A549 (cell line): ENCODE results near the gene STX8. TPM values are rescaled to one million over a fixed set of nuclear protein-coding genes. Genes with fewer than 3 reads are reported as not detected.

Experiments
- ATAC-seq, 2 experiments: fragments of 200-7000 bp in 1 of 2; fragments of >200 bp in 1 of 2; cut with Nextera tagmentation in 1 of 2; cut with Tn5 transposase in 1 of 2; 3 replicates each; pipeline versions ENCODE4 v1.8.0 to v1.9.1; 2018 to 2020; ENCODE audit warnings: mild to moderate bottlenecking in 1 of 2, moderate library complexity in 1 of 2
- CTCF ChIA-PET: fragments of 300-600 bp; sonication (Branson Sonifier 250); formaldehyde crosslinking; extraction: SDS; loops from one replicate; lab custom pipeline; 2021; ENCODE audit warnings: antibody characterized with exemption, inconsistent platforms; lab: Yijun Ruan, JAX
- POLR2A ChIA-PET: fragments of 350-600 bp; formaldehyde crosslinking; extraction: SDS; loops from one replicate; lab custom pipeline; 2021; ENCODE audit warnings: antibody characterized with exemption, inconsistent platforms; lab: Yijun Ruan, JAX
- DNase-seq, 2 experiments: peaks; one replicate each; pipeline versions ENCODE4 v3.0.0 to v3.0.0-alpha.2; 2011 to 2016; ENCODE audit warnings: low read depth in 1 of 2, low spot score in 1 of 2
- FAIRE-seq: peaks from 2 replicates; lab custom pipeline; 2011; peaks lifted over from hg19 to GRCh38; lab: Jason Lieb, UNC
- H3K27ac ChIP-seq, 2 experiments: fragments of >200 bp; sonication (Bioruptor Twin); formaldehyde crosslinking; 3 replicates each; pipeline ENCODE4 v1.5.1; 2016 to 2017
- H3K4me1 ChIP-seq: fragments of >200 bp; sonication (Bioruptor Twin); formaldehyde crosslinking; 3 replicates; pipeline ENCODE4 v1.6.1; 2016
- H3K4me2 ChIP-seq: fragments of >200 bp; sonication (Bioruptor Twin); formaldehyde crosslinking; 3 replicates; pipeline ENCODE4 v1.6.1; 2016
- H3K4me3 ChIP-seq: fragments of >200 bp; sonication (Bioruptor Twin); formaldehyde crosslinking; 3 replicates; pipeline ENCODE4 v1.5.1; 2016
- H3K9me3 ChIP-seq: fragments of >200 bp; sonication (Bioruptor Twin); formaldehyde crosslinking; 3 replicates; pipeline ENCODE4 v1.6.1; 2016
- CBX8 ChIP-seq: fragments of 200-600 bp; sonication (generic); IDR thresholded peaks from 2 replicates; pipeline ENCODE4 v1.6.1; 2016
- CEBPB ChIP-seq, 2 experiments: fragments of >200 bp in 1 of 2; sonication (Bioruptor Twin) in 1 of 2; formaldehyde crosslinking in 1 of 2; IDR thresholded peaks; 2 replicates each; pipeline ENCODE4 v1.6.1; 2012 to 2016
- CHD4 ChIP-seq: fragments of 200-600 bp; sonication (generic); IDR thresholded peaks from 2 replicates; pipeline ENCODE4 v1.6.1; 2016; ENCODE audit warnings: antibody characterized with exemption, mild to moderate bottlenecking, borderline replicate concordance
- EHMT2 ChIP-seq: fragments of 200-600 bp; sonication (generic); IDR thresholded peaks from 2 replicates; pipeline ENCODE4 v1.6.1; 2016; ENCODE audit warnings: antibody characterized with exemption, low read depth, mild to moderate bottlenecking, moderate library complexity
- EP300 ChIP-seq, 2 experiments: fragments of >200 bp; sonication (Bioruptor Twin); formaldehyde crosslinking; IDR thresholded peaks; 2 replicates in 1 of 2; 3 replicates in 1 of 2; pipeline ENCODE4 v1.6.1; 2016 to 2017
- FOXS1 ChIP-seq: fragments of 250-450 bp; sonication (Bioruptor Pico); IDR thresholded peaks from 2 replicates; pipeline ENCODE4 v1.5.0; 2020; ENCODE audit warnings: mild to moderate bottlenecking, moderate library complexity
- HDAC2 ChIP-seq: fragments of 200-600 bp; sonication (generic); IDR thresholded peaks from 2 replicates; pipeline ENCODE4 v1.6.1; 2016
- JUN ChIP-seq, 2 experiments: fragments of >200 bp; sonication (Bioruptor Twin); formaldehyde crosslinking; IDR thresholded peaks; 2 replicates in 1 of 2; 3 replicates in 1 of 2; pipeline ENCODE4 v1.6.1; 2016 to 2017
- JUNB ChIP-seq: fragments of >200 bp; sonication (Bioruptor Twin); formaldehyde crosslinking; IDR thresholded peaks from 2 replicates; pipeline ENCODE4 v1.6.1; 2016
- KDM1A ChIP-seq: fragments of 200-600 bp; sonication (generic); IDR thresholded peaks from 2 replicates; pipeline ENCODE4 v1.6.1; 2016; ENCODE audit warnings: low read depth, mild to moderate bottlenecking
- MAFK ChIP-seq: fragments of 450-650 bp; IDR thresholded peaks from 2 replicates; pipeline ENCODE4 v1.6.1; 2014; ENCODE audit not compliant: partially characterized antibody
- NFE2L2 ChIP-seq: fragments of 150-350 bp; conservative IDR thresholded peaks from 2 replicates; pipeline ENCODE4 v1.6.1; 2014; ENCODE audit warnings: low read length
- NR3C1 ChIP-seq: fragments of >200 bp; sonication (Bioruptor Twin); formaldehyde crosslinking; IDR thresholded peaks from 3 replicates; pipeline ENCODE4 v1.6.1; 2017
- RAD21 ChIP-seq, 2 experiments: fragments of >200 bp in 1 of 2; sonication (Bioruptor Twin) in 1 of 2; formaldehyde crosslinking in 1 of 2; IDR thresholded peaks in 1 of 2; conservative IDR thresholded peaks in 1 of 2; 2 replicates in 1 of 2; 3 replicates in 1 of 2; pipeline ENCODE4 v1.6.1; 2012 to 2018; ENCODE audit warnings: inconsistent platforms in 1 of 2
- RARB ChIP-seq: fragments of 250-450 bp; sonication (Bioruptor Pico); IDR thresholded peaks from 2 replicates; pipeline ENCODE4 v1.8.0; 2021; ENCODE audit warnings: mild to moderate bottlenecking, moderate library complexity
- RCOR1 ChIP-seq: fragments of 150-350 bp; IDR thresholded peaks from 2 replicates; pipeline ENCODE4 v1.6.1; 2014; ENCODE audit warnings: antibody characterized with exemption, low read length, low read depth
- RFX5 ChIP-seq: fragments of 450-650 bp; IDR thresholded peaks from 2 replicates; pipeline ENCODE4 v1.7.1; 2014; ENCODE audit warnings: antibody characterized with exemption, mild to moderate bottlenecking, moderate library complexity
- RNF2 ChIP-seq: fragments of 200-600 bp; sonication (generic); IDR thresholded peaks from 2 replicates; pipeline ENCODE4 v1.6.1; 2016; ENCODE audit warnings: low read depth, mild to moderate bottlenecking, antibody characterized with exemption, moderate library complexity, borderline replicate concordance
- SMC3 ChIP-seq: fragments of >200 bp; sonication (Bioruptor Twin); formaldehyde crosslinking; IDR thresholded peaks from 3 replicates; pipeline ENCODE4 v1.6.1; 2018; ENCODE audit warnings: inconsistent platforms
- TFCP2L1 ChIP-seq: fragments of 250-450 bp; sonication (Bioruptor Pico); IDR thresholded peaks from 2 replicates; pipeline ENCODE4 v1.5.0; 2021; ENCODE audit warnings: mild to moderate bottlenecking
- TP53 ChIP-seq: fragments of 250-450 bp; sonication (Bioruptor Pico); IDR thresholded peaks from 2 replicates; pipeline ENCODE4 v1.5.0; 2021; ENCODE audit warnings: mild to moderate bottlenecking, moderate library complexity
- ZC3H11A ChIP-seq: fragments of 450-650 bp; IDR thresholded peaks from 2 replicates; pipeline ENCODE4 v1.6.1; 2014; ENCODE audit warnings: antibody characterized with exemption, mild to moderate bottlenecking
- ZSCAN20 ChIP-seq: fragments of 250-450 bp; sonication (Bioruptor Pico); IDR thresholded peaks from 2 replicates; pipeline ENCODE4 v1.8.0; 2022; ENCODE audit warnings: mild to moderate bottlenecking, moderate library complexity
- WGBS: methylation state at CpG from one replicate; pipeline ENCODE4 v1.1.6; 2017; ENCODE audit errors: missing lambda C conversion rate; 5-methylcytosine and 5-hydroxymethylcytosine counted together
- polyA plus RNA-seq, 4 experiments: library from polyadenylated mRNA; depleted of rRNA in 3 of 4; stranded (reverse); fragments of >200 nt; fragmentation: RNase III in 1 of 4; extraction: RNeasy Plus Mini Kit Qiagen cat#74134 plus additional on column Dnase treatment in 1 of 4; gene quantifications; 2 replicates in 3 of 4; 3 replicates in 1 of 4; pipeline ENCODE4 v1.2.3, GENCODE V29; 2011 to 2017
- TF ChIP-seq, protein P1 (sequence below): fragments of 250-450 bp; sonication (Bioruptor Pico); IDR thresholded peaks from 2 replicates; pipeline ENCODE4 v1.5.0; 2021; ENCODE audit warnings: mild to moderate bottlenecking, moderate library complexity, borderline replicate concordance
- TF ChIP-seq, protein P2 (sequence below): fragments of 450-650 bp; IDR thresholded peaks from 2 replicates; pipeline ENCODE4 v1.6.1; 2014; ENCODE audit warnings: antibody characterized with exemption
- TF ChIP-seq, protein P3 (sequence below): fragments of >200 bp; sonication (Bioruptor Twin); formaldehyde crosslinking; IDR thresholded peaks from 2 replicates; pipeline ENCODE4 v1.6.1; 2016
- TF ChIP-seq, protein P4 (sequence below): fragments of 150-350 bp; IDR thresholded peaks from 2 replicates; pipeline ENCODE4 v1.6.1; 2014; ENCODE audit warnings: low read depth, mild to moderate bottlenecking, low read length
- TF ChIP-seq, protein P5 (sequence below): fragments of >200 bp; sonication (Bioruptor Twin); formaldehyde crosslinking; IDR thresholded peaks from 3 replicates; pipeline ENCODE4 v1.6.1; 2016
- TF ChIP-seq, protein P6 (sequence below): IDR thresholded peaks from 2 replicates; pipeline ENCODE4 v1.6.1; 2012

The STX8 gene
- polyA plus RNA-seq, 2 of the 4 experiments (the other 2 are of a cell fraction): 93.6 to 168 TPM

DNA sequence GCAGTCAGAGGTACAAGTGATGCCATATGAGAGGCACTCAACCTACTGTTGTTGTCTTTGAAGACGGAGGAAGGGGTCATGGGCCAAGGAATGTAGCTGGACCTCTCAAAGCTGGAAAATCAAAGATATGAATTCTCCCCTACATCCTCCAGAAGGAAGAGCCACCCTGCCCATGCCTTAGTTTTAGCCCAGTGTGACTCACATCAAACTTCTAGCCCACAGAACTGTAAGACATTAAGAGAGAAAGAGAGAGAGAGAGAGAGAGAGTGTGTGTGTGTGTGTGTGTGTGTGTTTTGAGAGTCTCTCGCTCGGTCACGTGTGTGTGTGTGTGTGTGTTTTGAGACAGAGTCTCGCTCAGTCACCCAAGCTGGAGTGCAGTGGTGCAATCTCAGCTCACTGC lies 87.1 kb downstream of the STX8 start:
- H3K27ac ChIP-seq: no peak overlapping the region
- no peak for TF ChIP-seq CHD4
- TF ChIP-seq JUNB: no peak
- TF ChIP-seq, protein P1, sequence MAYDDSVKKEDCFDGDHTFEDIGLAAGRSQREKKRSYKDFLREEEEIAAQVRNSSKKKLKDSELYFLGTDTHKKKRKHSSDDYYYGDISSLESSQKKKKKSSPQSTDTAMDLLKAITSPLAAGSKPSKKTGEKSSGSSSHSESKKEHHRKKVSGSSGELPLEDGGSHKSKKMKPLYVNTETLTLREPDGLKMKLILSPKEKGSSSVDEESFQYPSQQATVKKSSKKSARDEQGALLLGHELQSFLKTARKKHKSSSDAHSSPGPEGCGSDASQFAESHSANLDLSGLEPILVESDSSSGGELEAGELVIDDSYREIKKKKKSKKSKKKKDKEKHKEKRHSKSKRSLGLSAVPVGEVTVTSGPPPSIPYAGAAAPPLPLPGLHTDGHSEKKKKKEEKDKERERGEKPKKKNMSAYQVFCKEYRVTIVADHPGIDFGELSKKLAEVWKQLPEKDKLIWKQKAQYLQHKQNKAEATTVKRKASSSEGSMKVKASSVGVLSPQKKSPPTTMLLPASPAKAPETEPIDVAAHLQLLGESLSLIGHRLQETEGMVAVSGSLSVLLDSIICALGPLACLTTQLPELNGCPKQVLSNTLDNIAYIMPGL (CRISPR knock-in tag): no peak
- TF ChIP-seq, protein P2, sequence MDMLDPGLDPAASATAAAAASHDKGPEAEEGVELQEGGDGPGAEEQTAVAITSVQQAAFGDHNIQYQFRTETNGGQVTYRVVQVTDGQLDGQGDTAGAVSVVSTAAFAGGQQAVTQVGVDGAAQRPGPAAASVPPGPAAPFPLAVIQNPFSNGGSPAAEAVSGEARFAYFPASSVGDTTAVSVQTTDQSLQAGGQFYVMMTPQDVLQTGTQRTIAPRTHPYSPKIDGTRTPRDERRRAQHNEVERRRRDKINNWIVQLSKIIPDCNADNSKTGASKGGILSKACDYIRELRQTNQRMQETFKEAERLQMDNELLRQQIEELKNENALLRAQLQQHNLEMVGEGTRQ: no peak
- TF ChIP-seq NR3C1: no peak
- TF ChIP-seq, protein P3, sequence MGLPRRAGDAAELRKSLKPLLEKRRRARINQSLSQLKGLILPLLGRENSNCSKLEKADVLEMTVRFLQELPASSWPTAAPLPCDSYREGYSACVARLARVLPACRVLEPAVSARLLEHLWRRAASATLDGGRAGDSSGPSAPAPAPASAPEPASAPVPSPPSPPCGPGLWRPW: no peak
- TF ChIP-seq FOXS1 (CRISPR knock-in tag): no peak
- no peak for TF ChIP-seq MAFK
- no peak for TF ChIP-seq TFCP2L1 (CRISPR knock-in tag)
- no peak for TF ChIP-seq RAD21 (conservative IDR thresholded peaks at IDR 0.05 in 1 of 2, IDR thresholded peaks at IDR 0.05 in 1 of 2)
- TF ChIP-seq TP53: no peak
- no peak for TF ChIP-seq RFX5
- TF ChIP-seq KDM1A: no peak
- no peak overlapping the region for H3K4me3 ChIP-seq
- ATAC-seq: no peak
- POLR2A ChIA-PET: no interaction called here
- WGBS: 96% methylated on average over 5 of the region's 5 CpGs
- H3K4me1 ChIP-seq: no peaks in the 10 kb centered on the region
- H3K9me3 ChIP-seq: no peaks in the 10 kb centered on the region
- no peak for DNase-seq
- FAIRE-seq: no peak
- H3K4me2 ChIP-seq: no peak overlapping the region
- CTCF ChIA-PET: interaction anchor here (1.1 to 1.5 kb wide), 3 partner anchors 14 to 33 kb away, joined by 3 to 4 read pairs (median 3); no protein-coding TSS in a partner anchor

DNA sequence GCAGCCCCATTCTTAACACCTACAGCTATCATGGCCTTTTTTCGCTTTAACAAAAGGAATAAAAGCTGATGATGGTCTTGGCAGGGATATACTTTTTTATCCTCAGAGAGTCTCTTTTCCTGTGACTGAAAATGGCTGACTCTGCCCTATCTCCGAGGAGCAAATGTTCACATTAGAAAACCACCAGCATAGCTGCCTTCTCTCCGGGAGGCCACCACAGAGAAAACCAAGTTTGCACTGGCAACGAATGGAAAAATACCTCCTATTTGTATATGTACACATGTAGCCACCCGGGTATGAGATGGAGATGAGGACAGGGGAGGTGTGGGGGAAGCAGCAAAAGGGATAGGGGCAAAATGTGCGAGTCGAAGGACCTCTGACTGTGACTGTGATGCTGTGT lies 88.2 kb downstream of the STX8 start:
- ATAC-seq (no peak), DNase-seq (no peak), FAIRE-seq (no peak)
- TF ChIP-seq RAD21 (conservative IDR thresholded peaks at IDR 0.05 in 1 of 2, IDR thresholded peaks at IDR 0.05 in 1 of 2) (no peak), CBX8 (no peak), NFE2L2 (no peak), EP300 (IDR thresholded peaks at IDR 0.05) (no peak), SMC3 (no peak), MAFK (no peak)
- Histone ChIP-seq H3K4me2 (no peak overlapping the region), H3K27ac (no peak overlapping the region), H3K4me3 (no peak overlapping the region), H3K4me1 (no peaks in the 10 kb centered on the region), H3K9me3 (no peaks in the 10 kb centered on the region)
- 90% methylated on average over 7 of the region's 7 CpGs for WGBS
- POLR2A ChIA-PET: no interaction called here
- CTCF ChIA-PET: interaction anchor here (0.6 kb wide), 1 partner anchor 219 kb away, joined by 3 read pairs; no protein-coding TSS in a partner anchor

DNA sequence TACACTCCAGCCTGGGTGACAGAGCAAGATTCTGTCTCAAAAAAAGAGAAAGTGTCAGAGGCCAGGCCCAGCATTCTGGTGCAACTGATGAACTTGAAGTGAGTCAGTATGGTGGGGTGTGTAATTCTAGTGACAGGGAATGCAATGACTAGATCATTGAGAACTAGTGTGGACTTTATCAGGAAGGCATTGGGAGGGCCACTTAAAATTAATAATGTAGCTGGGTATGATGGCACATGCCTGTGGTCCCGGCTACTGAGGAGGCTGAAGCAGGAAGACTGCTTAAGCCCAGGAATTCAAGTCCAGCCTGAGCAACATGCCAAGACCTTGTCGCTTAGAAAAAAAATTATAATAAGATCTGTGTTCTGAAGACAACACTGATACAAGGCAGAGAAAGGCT lies 90.8 kb downstream of the STX8 start:
- ChIA-PET POLR2A (no interaction called here), CTCF (interaction anchor here (1.2 kb wide), 1 partner anchor 13 kb away, joined by 3 read pairs; no protein-coding TSS in a partner anchor)
- DNase-seq (no peak), ATAC-seq (no peak), FAIRE-seq (no peak)
- no peak overlapping the region for H3K4me2 ChIP-seq
- H3K4me3 ChIP-seq: no peak overlapping the region
- WGBS: 87% methylated on average over 2 of the region's 2 CpGs
- H3K4me1 ChIP-seq: no peaks in the 10 kb centered on the region
- no peak overlapping the region for H3K27ac ChIP-seq
- TF ChIP-seq RCOR1 (no peak), MAFK (no peak), JUN (IDR thresholded peaks at IDR 0.05) (no peak), EHMT2 (no peak), RARB (CRISPR knock-in tag) (no peak), HDAC2 (no peak), SMC3 (no peak), FOXS1 (CRISPR knock-in tag) (no peak), ZSCAN20 (CRISPR knock-in tag) (no peak), NFE2L2 (no peak), RNF2 (no peak), CEBPB (IDR thresholded peaks at IDR 0.05) (no peak), ZC3H11A (no peak), KDM1A (no peak)
- TF ChIP-seq, protein P4, sequence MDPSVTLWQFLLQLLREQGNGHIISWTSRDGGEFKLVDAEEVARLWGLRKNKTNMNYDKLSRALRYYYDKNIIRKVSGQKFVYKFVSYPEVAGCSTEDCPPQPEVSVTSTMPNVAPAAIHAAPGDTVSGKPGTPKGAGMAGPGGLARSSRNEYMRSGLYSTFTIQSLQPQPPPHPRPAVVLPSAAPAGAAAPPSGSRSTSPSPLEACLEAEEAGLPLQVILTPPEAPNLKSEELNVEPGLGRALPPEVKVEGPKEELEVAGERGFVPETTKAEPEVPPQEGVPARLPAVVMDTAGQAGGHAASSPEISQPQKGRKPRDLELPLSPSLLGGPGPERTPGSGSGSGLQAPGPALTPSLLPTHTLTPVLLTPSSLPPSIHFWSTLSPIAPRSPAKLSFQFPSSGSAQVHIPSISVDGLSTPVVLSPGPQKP: no peak
- TF ChIP-seq, protein P5, sequence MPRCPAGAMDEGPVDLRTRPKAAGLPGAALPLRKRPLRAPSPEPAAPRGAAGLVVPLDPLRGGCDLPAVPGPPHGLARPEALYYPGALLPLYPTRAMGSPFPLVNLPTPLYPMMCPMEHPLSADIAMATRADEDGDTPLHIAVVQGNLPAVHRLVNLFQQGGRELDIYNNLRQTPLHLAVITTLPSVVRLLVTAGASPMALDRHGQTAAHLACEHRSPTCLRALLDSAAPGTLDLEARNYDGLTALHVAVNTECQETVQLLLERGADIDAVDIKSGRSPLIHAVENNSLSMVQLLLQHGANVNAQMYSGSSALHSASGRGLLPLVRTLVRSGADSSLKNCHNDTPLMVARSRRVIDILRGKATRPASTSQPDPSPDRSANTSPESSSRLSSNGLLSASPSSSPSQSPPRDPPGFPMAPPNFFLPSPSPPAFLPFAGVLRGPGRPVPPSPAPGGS: no peak
- TF ChIP-seq, protein P6, sequence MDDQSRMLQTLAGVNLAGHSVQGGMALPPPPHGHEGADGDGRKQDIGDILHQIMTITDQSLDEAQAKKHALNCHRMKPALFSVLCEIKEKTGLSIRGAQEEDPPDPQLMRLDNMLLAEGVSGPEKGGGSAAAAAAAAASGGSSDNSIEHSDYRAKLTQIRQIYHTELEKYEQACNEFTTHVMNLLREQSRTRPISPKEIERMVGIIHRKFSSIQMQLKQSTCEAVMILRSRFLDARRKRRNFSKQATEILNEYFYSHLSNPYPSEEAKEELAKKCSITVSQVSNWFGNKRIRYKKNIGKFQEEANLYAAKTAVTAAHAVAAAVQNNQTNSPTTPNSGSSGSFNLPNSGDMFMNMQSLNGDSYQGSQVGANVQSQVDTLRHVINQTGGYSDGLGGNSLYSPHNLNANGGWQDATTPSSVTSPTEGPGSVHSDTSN: no peak
- no peaks in the 10 kb centered on the region for H3K9me3 ChIP-seq
